Adrenal gland (tissue), 5 donors: ENCODE results near the gene TRIM47.
A peak's percentile ranks its signal among the peaks of the same experiment; 100 is the strongest.

ENCODE experiments used
- CTCF ChIP-seq, 6 experiments: fragments of 450-650 bp in 4 of 6; fragments of 200-600 bp in 2 of 6; sonication (generic) in 1 of 6; IDR thresholded peaks; 1 replicate in 5 of 6; 2 replicates in 1 of 6; pipeline versions ENCODE4 v1.5.1 to v1.8.0; 2016 to 2021; ENCODE audit warnings: antibody characterized with exemption in 6 of 6, mild to moderate bottlenecking in 2 of 6, moderate library complexity in 1 of 6
- POLR2A ChIP-seq, 2 donors: fragments of 450-650 bp; IDR thresholded peaks; one replicate each; pipeline ENCODE4 v1.6.1; 2017; ENCODE audit warnings: antibody characterized with exemption in 2 of 2, mild to moderate bottlenecking in 2 of 2, moderate library complexity in 1 of 2
- donor health status: DM: no; HTN: no; CAD: no.

- TF ChIP-seq POLR2A (IDR thresholded peaks at IDR 0.05) (peak; percentile 61 to 95), CTCF (IDR thresholded peaks at IDR 0.05) (peak in 1 of 6 experiments; percentile 10)
These were observed 24.2 kb downstream of the TRIM47 start for GRCh38 chr17:75854101-75854748.
